22Rv1 (cell line): ENCODE data around the gene TFCP2L1.
"Not testable (repeated sequence)": the region's sequence is repeated elsewhere in the genome, so short reads cannot be mapped to it uniquely, and the experiment has no call there.

Experiments used
- H3K27ac ChIP-seq: fragments of 450-650 bp; 2 replicates; pipeline ENCODE4 v1.5.1; 2017
- CTCF ChIP-seq: fragments of 450-650 bp; IDR thresholded peaks from 2 replicates; pipeline ENCODE4 v1.5.1; 2017; ENCODE audit warnings: mild to moderate bottlenecking
- ZFX ChIP-seq: fragments of 450-650 bp; IDR thresholded peaks from 2 replicates; pipeline ENCODE4 v1.6.1; 2017; ENCODE audit warnings: antibody characterized with exemption, borderline replicate concordance

TFCP2L1 gene

GRCh38 chr2:121234144-121234543 is 50.9 kb downstream of the TFCP2L1 start:
- TF ChIP-seq ZFX, result no peak
- no peak for TF ChIP-seq CTCF
- H3K27ac ChIP-seq, result no peak overlapping the region

GRCh38 chr2:121233486-121234110 is 51.4 kb downstream of the TFCP2L1 start:
- TF ChIP-seq ZFX (no peak), CTCF (no peak)
- H3K27ac ChIP-seq, result no peak overlapping the region

GRCh38 chr2:121232626-121233265 is 52.3 kb downstream of the TFCP2L1 start:
- TF ChIP-seq ZFX, result no peak
- TF ChIP-seq CTCF, result no peak
- H3K27ac ChIP-seq, result no peak overlapping the region

GRCh38 chr2:121231385-121232000 is 53.5 kb downstream of the TFCP2L1 start:
- TF ChIP-seq ZFX (no peak), CTCF (no peak)
- H3K27ac ChIP-seq, result no peak overlapping the region

- TF ChIP-seq CTCF (no peak), ZFX (no peak)
- no peak overlapping the region for H3K27ac ChIP-seq
Measured at GRCh38 chr2:121228521-121228920, 56.5 kb downstream of the TFCP2L1 start.

GRCh38 chr2:121227381-121228144 is 57.4 kb downstream of the TFCP2L1 start:
- not testable (repeated sequence) for H3K27ac ChIP-seq

- H3K27ac ChIP-seq, result not testable (repeated sequence)
Measured at GRCh38 chr2:121225681-121226080, 59.3 kb downstream of the TFCP2L1 start.

- TF ChIP-seq CTCF (no peak), ZFX (no peak)
Measured at GRCh38 chr2:121220995-121221394, 64.0 kb downstream of the TFCP2L1 start.

More at GRCh38 chr2:121220995-121221394, 64.0 kb downstream of the TFCP2L1 start:
- no peak overlapping the region for H3K27ac ChIP-seq
